Activated CD8-positive, alpha-beta T cell treated with anti-CD3 and anti-CD28 coated beads, Interleukin-2, amount 10 ng/mL, durations not matched to agents 7 days and 5 days (primary cell): Measurements from ENCODE around the gene NR4A1. TPM values are rescaled to one million over a fixed set of nuclear protein-coding genes. Genes with fewer than 3 reads are reported as not detected.

ENCODE experiments used
- ATAC-seq: fragments of 150-1000 bp; cut with Tn5 transposase; one replicate; pipeline ENCODE4 v1.10.0; 2021; ENCODE audit warnings: moderate library complexity
- CTCF ChIA-PET: fragments of 350-600 bp; sonication (Branson Sonifier 250); formaldehyde crosslinking; loops from one replicate; lab custom pipeline; 2021; ENCODE audit warnings: antibody characterized with exemption; lab: Charles Lee
- POLR2A ChIA-PET: fragments of 350-600 bp; sonication (Branson Sonifier 250); formaldehyde crosslinking; loops from one replicate; lab custom pipeline; 2021; ENCODE audit warnings: antibody characterized with exemption; lab: Charles Lee
- DNase-seq: peaks from one replicate; pipeline ENCODE4 v3.0.0-alpha.2; 2020
- H3K27ac Mint-ChIP-seq: one replicate; pipeline ENCODE4 v1.8.0; 2021; ENCODE audit warnings: mild to moderate bottlenecking, mixed read lengths
- H3K27me3 Mint-ChIP-seq: one replicate; pipeline ENCODE4 v1.8.0; 2021; ENCODE audit warnings: low read depth, mixed read lengths
- H3K36me3 Mint-ChIP-seq: one replicate; pipeline ENCODE4 v1.8.0; 2021; ENCODE audit warnings: low read depth, mixed read lengths
- H3K4me1 Mint-ChIP-seq: one replicate; pipeline ENCODE4 v1.8.0; 2021; ENCODE audit warnings: low read depth, mixed read lengths
- H3K4me3 Mint-ChIP-seq: one replicate; pipeline ENCODE4 v1.8.0; 2021; ENCODE audit warnings: mild to moderate bottlenecking, mixed read lengths
- H3K9me3 Mint-ChIP-seq: one replicate; pipeline ENCODE4 v1.8.0; 2022; ENCODE audit warnings: mixed read lengths; ENCODE audit not compliant: insufficient read depth
- total RNA-seq, 2 experiments: library from RNA; stranded (reverse); gene quantifications; one replicate each; pipeline ENCODE4 v1.2.3, GENCODE V29; 2021

The NR4A1 gene
- total RNA-seq, 2 experiments from 2014 or later, result 4.3 to 5.6 TPM

GRCh38 chr12:52043386-52044212 lies 7.6 kb upstream of the NR4A1 start:
- ChIA-PET POLR2A (interaction anchor here (1.0 to 1.2 kb wide), 3 partner anchors 11 to 26 kb away, joined by 3 to 8 read pairs (median 3); partner anchors contain the start of gene ATG101), CTCF (interaction anchor here (0.9 to 18.7 kb wide), 5 partner anchors 11 to 76 kb away, joined by 3 to 290 read pairs (median 6); partner anchors contain the start of gene ATG101)
- Mint-ChIP-seq H3K9me3 (no peaks in the 10 kb centered on the region), H3K27me3 (no peaks in the 10 kb centered on the region), H3K36me3 (no peaks in the 10 kb centered on the region), H3K4me3 (no peak overlapping the region), H3K4me1 (peaks cover 51% of the 10 kb centered on the region), H3K27ac (no peak overlapping the region)
- DNase-seq (no peak), ATAC-seq (no peak)

GRCh38 chr12:52044292-52044983 lies 6.8 kb upstream of the NR4A1 start:
- POLR2A ChIA-PET, result interaction anchor here (1.2 kb wide), 2 partner anchors 19 to 26 kb away, joined by 3 to 8 read pairs; partner anchors contain the start of gene ATG101
- Mint-ChIP-seq H3K27me3 (no peaks in the 10 kb centered on the region), H3K36me3 (no peaks in the 10 kb centered on the region), H3K4me1 (peaks cover 51% of the 10 kb centered on the region), H3K9me3 (no peaks in the 10 kb centered on the region), H3K4me3 (no peak overlapping the region), H3K27ac (peak overlapping the region; percentile 32)
- DNase-seq (no peak), ATAC-seq (no peak)
- CTCF ChIA-PET, result interaction anchor here (0.9 to 18.7 kb wide), 6 partner anchors 12 to 76 kb away, joined by 3 to 290 read pairs (median 4); partner anchors contain the start of gene ATG101

- no peaks in the 10 kb centered on the region for H3K27me3 Mint-ChIP-seq
- POLR2A ChIA-PET, result no interaction called here
- no peaks in the 10 kb centered on the region for H3K36me3 Mint-ChIP-seq
- H3K4me1 Mint-ChIP-seq, result peaks cover 61% of the 10 kb centered on the region
- H3K9me3 Mint-ChIP-seq, result no peaks in the 10 kb centered on the region
- DNase-seq (no peak), ATAC-seq (no peak)
- H3K4me3 Mint-ChIP-seq, result no peak overlapping the region
- CTCF ChIA-PET, result interaction anchor here (1.1 to 18.7 kb wide), 3 partner anchors 22 to 26 kb away, joined by 4 to 290 read pairs (median 4); partner anchors contain the start of gene ATG101
- peak overlapping the region; percentile 74 for H3K27ac Mint-ChIP-seq
Observed at GRCh38 chr12:52045794-52046199, 5.4 kb upstream of the NR4A1 start.

GRCh38 chr12:52046859-52047258 lies 4.4 kb upstream of the NR4A1 start:
- H3K9me3 Mint-ChIP-seq, result no peaks in the 10 kb centered on the region
- H3K36me3 Mint-ChIP-seq, result no peaks in the 10 kb centered on the region
- ChIA-PET CTCF (interaction anchor here (18.7 kb wide), 1 partner anchor 23 kb away, joined by 290 read pairs; no protein-coding TSS in a partner anchor), POLR2A (interaction anchor here (0.7 kb wide), 1 partner anchor 23 kb away, joined by 3 read pairs; no protein-coding TSS in a partner anchor)
- H3K4me3 Mint-ChIP-seq, result no peak overlapping the region
- no peak for ATAC-seq
- peaks cover 61% of the 10 kb centered on the region for H3K4me1 Mint-ChIP-seq
- H3K27ac Mint-ChIP-seq, result no peak overlapping the region
- no peak for DNase-seq
- no peaks in the 10 kb centered on the region for H3K27me3 Mint-ChIP-seq

- no peak for ATAC-seq
- Mint-ChIP-seq H3K36me3 (no peaks in the 10 kb centered on the region), H3K27me3 (no peaks in the 10 kb centered on the region), H3K9me3 (no peaks in the 10 kb centered on the region), H3K4me3 (peak overlapping the region; percentile 16), H3K27ac (peak overlapping the region; percentile 98), H3K4me1 (peaks cover 61% of the 10 kb centered on the region)
- no peak for DNase-seq
- POLR2A ChIA-PET, result no interaction called here
- CTCF ChIA-PET, result interaction anchor here (18.7 kb wide), 1 partner anchor 25 kb away, joined by 290 read pairs; no protein-coding TSS in a partner anchor
Observed at GRCh38 chr12:52049286-52049685, 2.0 kb upstream of the NR4A1 start.

- H3K4me1 Mint-ChIP-seq, result peaks cover 58% of the 10 kb centered on the region
- POLR2A ChIA-PET, result interaction anchor here (1.9 kb wide), 1 partner anchor 11 kb away, joined by 5 read pairs; no protein-coding TSS in a partner anchor
Observed at GRCh38 chr12:52049688-52050087, 1.6 kb upstream of the NR4A1 start.

GRCh38 chr12:52050116-52050757 lies 1.0 kb upstream of the NR4A1 start:
- peak overlapping the region; percentile 98 for H3K27ac Mint-ChIP-seq
- H3K36me3 Mint-ChIP-seq, result no peaks in the 10 kb centered on the region
- ChIA-PET CTCF (interaction anchor here (0.8 to 4.1 kb wide), 7 partner anchors 16 to 32 kb away, joined by 3 to 59 read pairs (median 6); partner anchors contain the start of gene ATG101), POLR2A (interaction anchor here (0.8 to 2.2 kb wide), 6 partner anchors 9 to 25 kb away, joined by 3 to 18 read pairs (median 8); partner anchors contain the start of gene ATG101)
- no peaks in the 10 kb centered on the region for H3K9me3 Mint-ChIP-seq
- peak overlapping the region; percentile 86 for H3K4me3 Mint-ChIP-seq
- H3K27me3 Mint-ChIP-seq, result no peaks in the 10 kb centered on the region
- peaks cover 57% of the 10 kb centered on the region for H3K4me1 Mint-ChIP-seq
- ATAC-seq, result no peak
- DNase-seq, result no peak

More at GRCh38 chr12:52049688-52050087, 1.6 kb upstream of the NR4A1 start:
- CTCF ChIA-PET, result interaction anchor here (2.7 kb wide), 1 partner anchor 20 kb away, joined by 20 read pairs; the partner anchor contains the start of gene ATG101
- no peak for DNase-seq
- Mint-ChIP-seq H3K27ac (peak overlapping the region; percentile 98), H3K9me3 (no peaks in the 10 kb centered on the region), H3K27me3 (no peaks in the 10 kb centered on the region), H3K4me3 (peak overlapping the region; percentile 16), H3K36me3 (no peaks in the 10 kb centered on the region)
- no peak for ATAC-seq

GRCh38 chr12:52052468-52053186 lies 1.4 kb downstream of the NR4A1 start:
- ATAC-seq (no peak), DNase-seq (peak; percentile 48)
- ChIA-PET CTCF (interaction anchor here (2.4 to 4.1 kb wide), 2 partner anchors 21 to 27 kb away, joined by 21 to 59 read pairs; no protein-coding TSS in a partner anchor), POLR2A (interaction anchor here (1.3 kb wide), 1 partner anchor 19 kb away, joined by 4 read pairs; no protein-coding TSS in a partner anchor)
- Mint-ChIP-seq H3K9me3 (no peaks in the 10 kb centered on the region), H3K36me3 (no peaks in the 10 kb centered on the region), H3K27ac (peak overlapping the region; percentile 98), H3K4me1 (peaks cover 36% of the 10 kb centered on the region), H3K4me3 (peak overlapping the region; percentile 86), H3K27me3 (no peaks in the 10 kb centered on the region)

DNA sequence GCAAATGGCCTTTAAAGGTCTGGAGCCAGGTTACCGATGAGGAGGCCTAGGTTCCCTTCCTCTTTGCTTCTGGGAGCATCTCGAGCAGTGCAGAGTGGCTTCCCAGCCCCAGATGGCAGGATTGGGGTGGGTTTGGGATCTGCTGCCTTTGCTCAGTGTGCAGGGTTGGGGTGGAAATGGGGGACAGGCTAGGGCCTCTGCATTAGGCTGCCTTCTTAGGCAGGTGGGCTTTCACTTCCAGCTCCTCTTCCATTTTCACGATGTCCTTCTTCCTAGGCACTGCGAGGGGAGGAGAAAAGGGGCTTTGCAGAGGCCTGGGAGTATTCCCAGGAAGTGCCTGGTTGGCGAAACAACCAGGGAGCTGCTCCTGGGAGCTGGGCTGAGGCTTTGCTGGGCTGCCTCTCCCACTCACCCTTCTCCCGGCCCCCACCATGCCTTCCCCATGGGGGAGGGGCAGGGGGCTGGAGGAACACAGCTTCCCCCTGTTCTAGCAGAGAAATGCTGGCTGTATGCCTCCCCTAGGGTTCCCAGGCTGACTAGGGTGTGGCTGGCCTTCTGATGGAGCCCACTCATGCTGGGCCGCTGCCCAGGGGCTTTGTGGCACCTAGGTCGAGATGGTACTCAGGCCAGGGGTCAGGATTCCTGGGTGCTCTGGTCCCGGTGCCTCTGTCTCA lies 2.4 kb downstream of the NR4A1 start:
- H3K4me1 Mint-ChIP-seq, result peaks cover 36% of the 10 kb centered on the region
- CTCF ChIA-PET, result interaction anchor here (4.1 kb wide), 1 partner anchor 28 kb away, joined by 59 read pairs; no protein-coding TSS in a partner anchor
- no peak for ATAC-seq
- no peak overlapping the region for H3K4me3 Mint-ChIP-seq
- H3K27ac Mint-ChIP-seq, result peak overlapping the region; percentile 30
- POLR2A ChIA-PET, result no interaction called here
- no peaks in the 10 kb centered on the region for H3K9me3 Mint-ChIP-seq
- no peak for DNase-seq
- no peaks in the 10 kb centered on the region for H3K36me3 Mint-ChIP-seq
- no peaks in the 10 kb centered on the region for H3K27me3 Mint-ChIP-seq
